ENCODE data around the gene MROH7. TPM values are rescaled to one million over a fixed set of nuclear protein-coding genes. Genes with fewer than 3 reads are reported as not detected.
A peak's percentile ranks its signal among the peaks of the same experiment; 100 is the strongest.

Gene MROH7
- total and polyA plus RNA-seq, 2 of the 13 experiments (the other 11 are each of a cell fraction or from before 2014, with no cell fraction given) = 0.09 TPM

GRCh38 chr1:54715493-54716298, 74.1 kb downstream of the MROH7 start, which contains the start of gene TTC4 (continued):
- TF ChIP-seq FOXP4 (CRISPR knock-in tag; IDR thresholded peaks at IDR 0.05) (peak; percentile 48; the same call in 1 of the 2 replicates), THRA (CRISPR knock-in tag; IDR thresholded peaks at IDR 0.05; ENCODE audit: borderline replicate concordance) (peak; percentile 69; the same call in 1 of the 2 replicates), ERF (CRISPR knock-in tag; IDR thresholded peaks at IDR 0.05) (peak; percentile 86), NAIF1 (CRISPR knock-in tag; IDR thresholded peaks at IDR 0.05; ENCODE audit: borderline replicate concordance) (no peak), ATRX (CRISPR knock-in tag; IDR thresholded peaks at IDR 0.05; ENCODE audit: borderline replicate concordance) (no peak), ZNF337 (CRISPR knock-in tag; IDR thresholded peaks at IDR 0.05; ENCODE audit: borderline replicate concordance, low read depth) (no peak), AGO2 (optimal IDR thresholded peaks at IDR 0.05; ENCODE audit: low read depth, low read length) (no peak), RCOR2 (CRISPR knock-in tag; IDR thresholded peaks at IDR 0.05) (no peak), ZNF781 (CRISPR knock-in tag; IDR thresholded peaks at IDR 0.05; ENCODE audit: borderline replicate concordance, not compliant biosample characterization) (no peak), KDM3A (CRISPR knock-in tag; IDR thresholded peaks at IDR 0.05; ENCODE audit: low read depth) (peak; percentile 77; the same call in 1 of the 2 replicates), SPEN (CRISPR knock-in tag; IDR thresholded peaks at IDR 0.05; ENCODE audit: low read depth) (peak; percentile 95), THYN1 (CRISPR knock-in tag; IDR thresholded peaks at IDR 0.05; ENCODE audit: borderline replicate concordance, low read depth) (no peak), PBX3 (CRISPR knock-in tag; IDR thresholded peaks at IDR 0.05; ENCODE audit: borderline replicate concordance) (no peak), ZNF558 (CRISPR knock-in tag; IDR thresholded peaks at IDR 0.05; ENCODE audit: borderline replicate concordance) (no peak), ZSCAN12 (CRISPR knock-in tag; IDR thresholded peaks at IDR 0.05) (peak; percentile 58; the same call in 1 of the 2 replicates), ZBTB7B (CRISPR knock-in tag; IDR thresholded peaks at IDR 0.05) (peak; percentile 77; the same call in 1 of the 2 replicates), PATZ1 (CRISPR knock-in tag; IDR thresholded peaks at IDR 0.05) (peak; percentile 56; the same call in 1 of the 2 replicates), MYC (CRISPR knock-in tag; IDR thresholded peaks at IDR 0.05; ENCODE audit: borderline replicate concordance) (peak; percentile 93; the same call in 1 of the 2 replicates), BRCA1 (CRISPR knock-in tag; IDR thresholded peaks at IDR 0.05) (0 out of 2 replicates have a peak, but pooled peaks have one; percentile 56), GPN1 (CRISPR knock-in tag; IDR thresholded peaks at IDR 0.05; ENCODE audit: borderline replicate concordance) (no peak), HDAC6 (IDR thresholded peaks at IDR 0.05; ENCODE audit: low read depth, low read length) (no peak), TGIF2 (CRISPR knock-in tag; IDR thresholded peaks at IDR 0.05) (peak; percentile 75)

Measured in HepG2 (cell line).